SK-N-MC (cell line): Measurements from ENCODE around the gene PML.

Experiments used
- DNase-seq: peaks from one replicate; pipeline ENCODE4 v3.0.0-alpha.2; 2011; ENCODE audit warnings: low read depth, low spot score
- H3K27ac ChIP-seq: fragments of 200-600 bp; sonication (generic); 2 replicates; pipeline ENCODE4 v1.5.1; 2016; ENCODE audit warnings: mixed run types
- H3K36me3 ChIP-seq: fragments of 200-600 bp; sonication (generic); 2 replicates; pipeline ENCODE4 v1.6.1; 2017; ENCODE audit warnings: antibody characterized with exemption, low read length, mixed read lengths; ENCODE audit not compliant: insufficient read depth
- H3K4me3 ChIP-seq: fragments of 200-600 bp; sonication (generic); 2 replicates; pipeline ENCODE4 v1.5.1; 2016
- H3K9ac ChIP-seq: fragments of 200-600 bp; sonication (generic); 2 replicates; pipeline ENCODE4 v1.8.0; 2017; ENCODE audit warnings: mixed run types, mixed read lengths; ENCODE audit not compliant: insufficient read length
- H3K9me3 ChIP-seq: fragments of 200-600 bp; sonication (generic); 2 replicates; pipeline ENCODE4 v1.6.1; 2017; ENCODE audit warnings: low read depth, mild to moderate bottlenecking, antibody characterized with exemption, low read length, moderate library complexity, mixed read lengths
- EZH2 ChIP-seq: fragments of 200-600 bp; sonication (generic); IDR thresholded peaks from one replicate; pipeline ENCODE4 v1.6.1; 2017; ENCODE audit warnings: antibody characterized with exemption
- FOXP2 ChIP-seq: optimal IDR thresholded peaks from 2 replicates; pipeline ENCODE3; 2011; ENCODE audit warnings: mild to moderate bottlenecking, moderate library complexity; ENCODE audit not compliant: insufficient read depth; ENCODE audit errors: extremely low read length, control extremely low read depth
- POLR2AphosphoS5 ChIP-seq: IDR thresholded peaks from 2 replicates; pipeline ENCODE4 v1.6.1; 2012; ENCODE audit warnings: mild to moderate bottlenecking, low read depth, low read length, borderline replicate concordance

Gene PML

GRCh38 chr15:74042603-74043424, 48.3 kb downstream of the PML start:
- DNase-seq, result no peak
- Histone ChIP-seq H3K4me3 (no peak overlapping the region), H3K9me3 (no peaks in the 10 kb centered on the region), H3K27ac (no peak overlapping the region), H3K36me3 (no peaks in the 10 kb centered on the region), H3K9ac (no peak overlapping the region)
- TF ChIP-seq POLR2AphosphoS5 (no peak), FOXP2 (no peak), EZH2 (no peak)

- Histone ChIP-seq H3K9me3 (no peaks in the 10 kb centered on the region), H3K27ac (no peak overlapping the region), H3K36me3 (no peaks in the 10 kb centered on the region), H3K9ac (no peak overlapping the region), H3K4me3 (no peak overlapping the region)
- TF ChIP-seq POLR2AphosphoS5 (no peak), EZH2 (no peak), FOXP2 (no peak)
- no peak for DNase-seq
These were observed 49.1 kb downstream of the PML start for GRCh38 chr15:74043425-74044266.

GRCh38 chr15:74044267-74045110, 50.0 kb downstream of the PML start:
- H3K36me3 ChIP-seq, result no peaks in the 10 kb centered on the region
- no peak overlapping the region for H3K9ac ChIP-seq
- H3K9me3 ChIP-seq, result no peaks in the 10 kb centered on the region
- H3K27ac ChIP-seq, result no peak overlapping the region
- H3K4me3 ChIP-seq, result no peak overlapping the region
- no peak for TF ChIP-seq EZH2
- TF ChIP-seq POLR2AphosphoS5, result no peak
- no peak for TF ChIP-seq FOXP2
- DNase-seq, result no peak

DNA sequence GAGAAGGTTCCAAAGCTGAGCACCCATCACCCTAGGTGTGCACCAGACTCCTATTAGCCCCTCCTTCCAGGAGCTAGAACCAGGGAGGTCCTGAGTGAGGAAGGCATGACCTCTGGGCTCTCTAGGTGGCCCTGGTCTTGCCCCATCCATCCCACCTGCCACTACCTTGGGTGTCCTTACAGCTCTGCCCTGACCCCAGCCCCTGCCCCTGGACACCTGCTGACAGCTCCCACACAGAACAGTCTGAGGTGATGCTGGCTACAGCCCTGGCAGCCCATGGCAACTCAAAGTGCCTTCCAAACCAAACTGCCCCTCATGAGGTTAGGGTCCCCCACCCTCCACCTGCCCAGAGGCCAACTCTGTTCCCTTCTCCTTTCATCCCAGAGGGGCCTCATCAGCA, 50.7 kb downstream of the PML start:
- TF ChIP-seq FOXP2 (no peak), POLR2AphosphoS5 (no peak), EZH2 (no peak)
- no peaks in the 10 kb centered on the region for H3K9me3 ChIP-seq
- DNase-seq, result no peak
- no peaks in the 10 kb centered on the region for H3K36me3 ChIP-seq
- no peak overlapping the region for H3K4me3 ChIP-seq
- no peak overlapping the region for H3K27ac ChIP-seq
- H3K9ac ChIP-seq, result no peak overlapping the region

- Histone ChIP-seq H3K9me3 (no peaks in the 10 kb centered on the region), H3K36me3 (no peaks in the 10 kb centered on the region), H3K9ac (no peak overlapping the region), H3K4me3 (no peak overlapping the region), H3K27ac (no peak overlapping the region)
- TF ChIP-seq EZH2 (no peak), POLR2AphosphoS5 (no peak), FOXP2 (no peak)
- DNase-seq, result no peak
These were observed 51.2 kb downstream of the PML start for GRCh38 chr15:74045636-74046274.

GRCh38 chr15:74046275-74046674, 51.8 kb downstream of the PML start:
- DNase-seq, result no peak
- no peaks in the 10 kb centered on the region for H3K9me3 ChIP-seq
- TF ChIP-seq POLR2AphosphoS5, result no peak
- TF ChIP-seq FOXP2, result no peak
- TF ChIP-seq EZH2, result no peak
- no peaks in the 10 kb centered on the region for H3K36me3 ChIP-seq
- H3K9ac ChIP-seq, result no peak overlapping the region
- H3K4me3 ChIP-seq, result no peak overlapping the region
- H3K27ac ChIP-seq, result no peak overlapping the region

- no peak overlapping the region for H3K9ac ChIP-seq
- TF ChIP-seq EZH2, result no peak
- no peak for TF ChIP-seq POLR2AphosphoS5
- TF ChIP-seq FOXP2, result no peak
- H3K36me3 ChIP-seq, result no peaks in the 10 kb centered on the region
- H3K27ac ChIP-seq, result no peak overlapping the region
- no peak for DNase-seq
- no peaks in the 10 kb centered on the region for H3K9me3 ChIP-seq
- H3K4me3 ChIP-seq, result no peak overlapping the region
These were observed 55.6 kb downstream of the PML start for GRCh38 chr15:74050127-74050526.
